GM12801 (cell line): ENCODE measurements around the gene E2F8.

ENCODE experiments used
- TF ChIP-seq, protein P1 (sequence below): IDR thresholded peaks from one replicate; pipeline ENCODE4 v1.5.1; 2011; ENCODE audit warnings: control low read depth; ENCODE audit not compliant: insufficient read length; ENCODE audit errors: extremely low read depth

The E2F8 gene

DNA sequence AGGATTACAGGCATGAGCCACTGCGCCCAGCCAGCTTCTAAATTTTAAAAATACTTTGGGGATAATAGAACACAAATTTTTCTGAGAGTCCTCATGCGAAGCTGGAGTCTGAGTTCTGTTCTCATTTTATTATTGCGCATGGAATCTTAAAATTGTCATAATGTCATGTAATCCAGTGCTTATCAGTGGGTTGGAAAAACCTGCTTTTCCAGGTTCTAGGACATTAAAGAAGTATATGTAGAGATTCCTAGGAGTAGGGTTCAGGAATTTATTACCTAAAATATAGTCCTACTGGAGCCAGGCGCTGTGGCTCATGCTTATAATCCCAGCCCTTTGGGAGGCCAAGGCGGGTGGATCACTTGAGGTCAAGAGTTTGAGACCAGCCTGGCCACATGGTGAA, 4.6 kb upstream of the E2F8 start:
- TF ChIP-seq, protein P1, sequence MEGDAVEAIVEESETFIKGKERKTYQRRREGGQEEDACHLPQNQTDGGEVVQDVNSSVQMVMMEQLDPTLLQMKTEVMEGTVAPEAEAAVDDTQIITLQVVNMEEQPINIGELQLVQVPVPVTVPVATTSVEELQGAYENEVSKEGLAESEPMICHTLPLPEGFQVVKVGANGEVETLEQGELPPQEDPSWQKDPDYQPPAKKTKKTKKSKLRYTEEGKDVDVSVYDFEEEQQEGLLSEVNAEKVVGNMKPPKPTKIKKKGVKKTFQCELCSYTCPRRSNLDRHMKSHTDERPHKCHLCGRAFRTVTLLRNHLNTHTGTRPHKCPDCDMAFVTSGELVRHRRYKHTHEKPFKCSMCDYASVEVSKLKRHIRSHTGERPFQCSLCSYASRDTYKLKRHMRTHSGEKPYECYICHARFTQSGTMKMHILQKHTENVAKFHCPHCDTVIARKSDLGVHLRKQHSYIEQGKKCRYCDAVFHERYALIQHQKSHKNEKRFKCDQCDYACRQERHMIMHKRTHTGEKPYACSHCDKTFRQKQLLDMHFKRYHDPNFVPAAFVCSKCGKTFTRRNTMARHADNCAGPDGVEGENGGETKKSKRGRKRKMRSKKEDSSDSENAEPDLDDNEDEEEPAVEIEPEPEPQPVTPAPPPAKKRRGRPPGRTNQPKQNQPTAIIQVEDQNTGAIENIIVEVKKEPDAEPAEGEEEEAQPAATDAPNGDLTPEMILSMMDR, result no peak

DNA sequence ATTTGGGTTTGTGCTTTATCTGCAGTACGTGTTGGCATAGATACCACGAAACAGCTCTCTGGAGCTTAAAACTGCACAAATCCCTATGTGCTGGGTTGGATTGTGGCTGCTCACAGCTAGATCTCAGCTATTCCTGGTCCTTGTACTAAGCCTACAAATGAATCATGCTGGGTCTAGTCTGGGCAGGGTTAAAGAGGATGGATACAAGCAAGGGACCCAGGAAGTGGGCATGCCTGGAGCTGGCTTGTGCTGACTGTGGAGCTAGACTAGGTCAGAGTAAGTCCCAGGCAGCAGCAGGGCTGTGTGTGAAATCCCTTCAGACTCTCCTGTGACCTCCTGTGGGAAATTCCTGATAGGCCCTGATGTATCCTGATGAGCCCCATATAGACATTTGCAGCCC, 3.9 kb upstream of the E2F8 start:
- TF ChIP-seq, protein P1, result no peak

DNA sequence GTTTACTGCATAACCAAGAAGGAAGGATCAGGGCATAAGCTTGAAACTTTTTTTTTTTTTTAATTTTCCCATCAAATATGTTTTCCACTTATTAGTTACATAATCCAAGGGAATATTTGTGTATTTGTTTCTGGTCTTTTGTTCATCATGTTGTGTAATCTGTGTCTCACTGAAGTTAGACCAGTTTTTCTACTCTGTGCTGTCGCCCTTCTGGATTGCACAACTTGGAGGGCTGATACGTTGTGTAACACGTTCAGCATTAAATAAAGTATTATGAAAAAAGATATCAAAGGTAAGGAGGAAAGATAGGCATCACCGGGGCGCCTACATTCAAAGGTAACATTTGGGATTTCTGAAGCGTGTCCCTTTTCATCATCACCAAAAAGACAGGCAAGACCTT, 3.3 kb upstream of the E2F8 start:
- TF ChIP-seq, protein P1, result no peak

DNA sequence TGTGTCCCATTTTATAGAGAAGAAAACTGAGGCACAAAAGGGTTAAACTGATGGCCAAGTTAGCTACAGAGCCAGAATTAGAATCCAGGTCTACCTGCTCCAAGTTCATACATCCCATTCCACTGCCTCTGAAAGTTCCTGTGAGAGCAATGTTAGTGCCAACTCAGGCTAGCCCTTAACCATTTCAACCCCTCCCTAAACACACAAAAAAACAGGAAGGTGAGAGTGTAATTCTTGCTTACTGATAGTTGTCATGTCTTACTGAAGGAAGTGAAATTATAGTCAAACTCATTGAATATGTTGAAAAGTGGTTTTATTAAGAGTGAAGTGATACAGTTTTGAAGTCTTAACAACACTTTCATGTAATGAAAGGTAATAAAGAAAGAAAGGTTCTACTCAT, 2.9 kb upstream of the E2F8 start:
- TF ChIP-seq, protein P1, result no peak

DNA sequence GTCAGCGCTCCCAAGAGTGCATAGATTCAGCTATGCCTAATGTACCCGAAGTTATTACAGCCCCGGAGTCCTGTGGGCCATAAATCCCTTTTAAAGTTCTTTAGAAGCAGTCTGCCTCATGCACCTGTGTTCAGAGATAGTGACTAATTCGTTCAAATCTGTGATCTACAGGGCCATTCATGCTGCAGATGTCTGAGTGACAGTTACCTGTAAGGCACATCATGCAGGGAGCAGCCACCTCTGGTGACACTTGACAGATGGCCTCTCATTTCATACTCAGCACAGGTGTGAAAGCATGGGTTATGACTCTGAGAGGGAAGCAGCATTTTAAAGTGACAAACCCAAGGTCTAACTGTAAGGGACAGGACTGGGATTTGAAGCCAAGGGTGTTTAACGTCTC, 2.4 kb upstream of the E2F8 start:
- TF ChIP-seq, protein P1, result no peak

DNA sequence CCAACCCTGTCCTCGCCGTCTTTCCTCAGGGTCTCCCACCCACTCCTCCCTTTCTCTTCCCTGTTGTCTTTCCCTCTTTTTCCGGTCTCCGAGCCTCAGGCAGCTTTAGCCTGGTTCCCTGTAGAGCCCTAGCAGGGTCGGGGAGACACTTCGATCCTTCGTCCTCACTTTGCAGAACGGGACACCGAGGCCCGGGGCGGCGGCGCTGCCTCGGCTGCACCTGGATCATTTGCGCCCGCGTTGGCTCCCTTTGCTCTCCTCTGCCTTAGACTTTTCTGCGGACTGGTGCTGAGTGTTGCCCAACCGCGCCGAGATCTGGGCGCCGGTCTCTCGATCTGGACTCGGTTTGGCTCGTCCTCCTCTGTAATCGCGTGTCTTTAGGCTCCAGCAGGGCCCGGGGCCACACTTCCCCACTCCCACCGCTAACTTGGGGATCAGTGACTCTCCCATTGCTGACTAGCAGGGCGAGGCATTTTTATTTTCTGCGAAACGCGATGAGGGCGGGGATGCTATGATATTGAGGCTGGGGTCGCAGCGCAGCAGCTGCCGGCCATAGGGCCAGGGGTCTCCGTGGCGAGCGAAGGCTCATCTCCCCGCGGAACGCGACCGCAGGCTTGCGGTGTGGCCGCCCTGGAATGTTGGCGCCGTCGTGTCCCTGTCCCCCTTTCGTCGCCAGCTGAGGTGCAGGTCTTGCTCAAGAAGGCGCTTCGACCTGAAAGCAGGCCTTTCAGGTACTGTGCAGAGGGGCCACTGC, 1.6 kb upstream of the E2F8 start:
- TF ChIP-seq, protein P1, result no peak

DNA sequence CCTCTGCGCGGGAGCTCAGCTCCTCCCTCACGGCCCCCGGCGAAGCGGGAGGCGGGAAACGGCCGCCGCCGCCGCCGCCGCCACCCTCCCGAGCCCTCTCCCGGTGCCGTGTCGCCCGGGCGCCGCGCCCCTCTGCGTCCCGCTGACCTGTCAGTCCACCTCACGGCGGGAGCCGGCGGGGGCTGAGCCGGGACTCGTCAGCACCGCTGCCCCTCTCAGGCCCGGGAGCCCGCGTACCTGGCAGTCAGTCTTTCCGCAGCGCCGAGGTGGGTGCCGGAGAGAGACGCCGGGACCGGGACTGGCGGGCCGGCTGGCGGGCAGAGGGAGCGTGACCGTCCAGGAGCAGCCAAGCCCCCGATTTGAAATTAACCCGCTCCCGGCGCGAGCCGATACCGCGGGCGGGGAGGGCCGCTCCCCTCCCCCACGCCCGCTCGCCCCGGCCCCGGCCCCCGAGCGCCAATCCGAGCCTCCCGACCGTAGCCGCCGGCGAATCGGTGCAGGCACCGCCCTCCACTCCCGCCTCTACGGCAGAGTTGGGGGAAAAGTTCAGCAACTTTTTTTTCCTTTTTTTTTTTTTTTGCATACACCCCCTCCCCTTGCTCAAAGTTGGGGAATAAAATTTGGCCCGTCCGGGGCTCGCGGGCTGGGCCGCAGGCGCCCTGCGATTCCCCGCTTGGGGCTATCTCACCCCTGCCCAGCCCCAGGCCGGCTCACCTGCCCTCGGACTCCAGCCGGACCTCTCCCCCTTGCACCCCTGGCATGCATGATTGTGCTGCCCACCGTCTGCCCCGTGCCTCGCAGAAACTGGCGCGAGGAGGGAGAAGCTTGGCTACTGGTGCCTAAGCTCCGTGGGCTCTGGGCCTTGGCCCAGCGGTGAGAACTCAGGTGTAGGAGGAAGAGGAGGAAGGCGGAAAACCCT, 774 bp upstream of the E2F8 start:
- TF ChIP-seq, protein P1, result no peak
